ENCODE measurements around the gene SNX9. TPM values are rescaled to one million over a fixed set of nuclear protein-coding genes. Genes with fewer than 3 reads are reported as not detected.

Gene SNX9
- total and polyA plus RNA-seq, 10 of the 15 experiments (the other 5 are each of a cell fraction or from before 2014, with no cell fraction given) = 0.03 to 2.0 (median 0.37) TPM

GRCh38 chr6:157983406-157984119 is 160.5 kb downstream of the SNX9 start:
- no peak for ATAC-seq
- H3K9ac ChIP-seq (ENCODE audit: control insufficient read depth, insufficient read depth, low read length) = no peak overlapping the region

GRCh38 chr6:157984128-157984527 is 161.1 kb downstream of the SNX9 start:
- ChIA-PET CTCF (interaction anchor here (2.5 kb wide), 1 partner anchor 42 kb away, joined by 16 read pairs; no protein-coding TSS in a partner anchor), POLR2A (interaction anchor here (1.1 kb wide), 1 partner anchor 44 kb away, joined by 3 read pairs; no protein-coding TSS in a partner anchor), SMC1A (ENCODE audit: uncharacterized antibody, unreplicated experiment) (no interaction called here), RAD21 (ENCODE audit: unreplicated experiment) (no interaction called here)
- WGBS (ENCODE audit: insufficient coverage, insufficient replicate concordance, low lambda C conversion rate, missing lambda C conversion rate) = over 99% methylated on average over 4 of the region's 4 CpGs
- TSS peak; percentile 37 for BruUV-seq (replicated peaks)
- Histone ChIP-seq H3K4me2 (ENCODE audit: control insufficient read depth, insufficient read depth) (peak overlapping the region; percentile 17; the same call in 1 of the 2 replicates), H2AFZ (ENCODE audit: control insufficient read depth, low read depth, low read length) (no peak overlapping the region), H3K9me3 (replicated peaks; ENCODE audit: control insufficient read depth, insufficient read depth, low read length) (no peaks in the 10 kb centered on the region), H3K79me2 (ENCODE audit: control insufficient read depth, insufficient read depth, low read length) (peaks cover 7% of the 10 kb centered on the region; the same call in 1 of the 2 replicates), H3K4me3 (0 out of 2 replicates have a peak overlapping the region, but pooled peaks have one; percentile 36), H3K27ac (ENCODE audit: control insufficient read depth, insufficient read depth) (no peak overlapping the region), H3K27me3 (replicated peaks in 1 of 2; ENCODE audit: control insufficient read depth in 2 of 2, insufficient read depth in 2 of 2, low read length in 1 of 2) (peaks cover 3 to 10% of the 10 kb centered on the region in 2 experiments; a peak in 3 of 4 replicates), H3K36me3 (ENCODE audit: control insufficient read depth in 2 of 2, insufficient read depth in 2 of 2, low read length in 1 of 2) (no peaks in the 10 kb centered on the region; a peak in 1 of 4 replicates), H4K20me1 (ENCODE audit: control insufficient read depth, insufficient read depth) (no peaks in the 10 kb centered on the region), H3K9ac (ENCODE audit: control insufficient read depth, insufficient read depth, low read length) (no peak overlapping the region), H3K4me1 (ENCODE audit: control insufficient read depth, insufficient read depth, low read length) (peaks cover 3% of the 10 kb centered on the region; the same call in 1 of the 2 replicates)
- in situ Hi-C loops (cut with MboI) = no loop called here
- FAIRE-seq (no peak), DNase-seq (ENCODE audit: low read depth, low spot score) (no peak), ATAC-seq (no peak)
- intact Hi-C loops (cut with micrococcal nuclease; ENCODE audit: unreplicated experiment) = loop anchor here (5.0 kb wide), 1 partner anchor 43 kb away; no protein-coding TSS in a partner anchor
- TF ChIP-seq WRNIP1 (IDR thresholded peaks at IDR 0.05; ENCODE audit: borderline replicate concordance, low read depth, low read length) (no peak), RFX5 (IDR thresholded peaks at IDR 0.05; ENCODE audit: low read depth, low read length) (no peak), MEF2A (IDR thresholded peaks at IDR 0.05; ENCODE audit: insufficient read depth, low read depth, low read length) (no peak), HDGF (IDR thresholded peaks at IDR 0.05) (no peak), POLR2AphosphoS5 (IDR thresholded peaks at IDR 0.05; ENCODE audit: low read length) (no peak), RELA (IDR thresholded peaks at IDR 0.05; ENCODE audit: borderline replicate concordance, partially characterized antibody) (no peak), EP300 (IDR thresholded peaks at IDR 0.05; ENCODE audit: borderline replicate concordance in 1 of 2, control insufficient read depth in 1 of 2, low read depth in 2 of 2, low read length in 2 of 2) (no peak), KDM1A (IDR thresholded peaks at IDR 0.05; ENCODE audit: borderline replicate concordance) (no peak), NKRF (conservative IDR thresholded peaks at IDR 0.05) (no peak), KLF5 (IDR thresholded peaks at IDR 0.05; ENCODE audit: partially characterized antibody) (no peak), ASH2L (IDR thresholded peaks at IDR 0.05; ENCODE audit: borderline replicate concordance, low read depth) (no peak)

More at GRCh38 chr6:157983406-157984119, 160.5 kb downstream of the SNX9 start:
- intact Hi-C loops (cut with micrococcal nuclease; ENCODE audit: unreplicated experiment) (loop anchor here (5.0 kb wide), 1 partner anchor 44 kb away; no protein-coding TSS in a partner anchor), in situ Hi-C loops (cut with MboI) (no loop called here)
- BruUV-seq (replicated peaks) = TSS peak; percentile 54
- no peaks in the 10 kb centered on the region; a peak in 1 of 4 replicates for H3K36me3 ChIP-seq (ENCODE audit: control insufficient read depth in 2 of 2, insufficient read depth in 2 of 2, low read length in 1 of 2)
- ChIA-PET CTCF (interaction anchor here (1.1 to 2.5 kb wide), 3 partner anchors 43 to 89 kb away, joined by 3 to 16 read pairs (median 4); no protein-coding TSS in a partner anchor), POLR2A (interaction anchor here (1.1 kb wide), 1 partner anchor 45 kb away, joined by 3 read pairs; no protein-coding TSS in a partner anchor), RAD21 (ENCODE audit: unreplicated experiment) (interaction anchor here (1.3 kb wide), 1 partner anchor 89 kb away, joined by 3 read pairs; no protein-coding TSS in a partner anchor), SMC1A (ENCODE audit: uncharacterized antibody, unreplicated experiment) (interaction anchor here (0.7 to 0.9 kb wide), 2 partner anchors 17 to 88 kb away, joined by 3 read pairs; no protein-coding TSS in a partner anchor)
- peak overlapping the region; percentile 97 for H3K4me2 ChIP-seq (ENCODE audit: control insufficient read depth, insufficient read depth)
- peaks cover 3 to 10% of the 10 kb centered on the region in 2 experiments; a peak in 3 of 4 replicates for H3K27me3 ChIP-seq (replicated peaks in 1 of 2; ENCODE audit: control insufficient read depth in 2 of 2, insufficient read depth in 2 of 2, low read length in 1 of 2)
- FAIRE-seq = no peak
- peak overlapping the region; percentile 70; the same call in 1 of the 2 replicates for H3K4me3 ChIP-seq
- no peak overlapping the region for H2AFZ ChIP-seq (ENCODE audit: control insufficient read depth, low read depth, low read length)
- H3K9me3 ChIP-seq (replicated peaks; ENCODE audit: control insufficient read depth, insufficient read depth, low read length) = no peaks in the 10 kb centered on the region
- no peaks in the 10 kb centered on the region for H4K20me1 ChIP-seq (ENCODE audit: control insufficient read depth, insufficient read depth)
- no peak overlapping the region for H3K27ac ChIP-seq (ENCODE audit: control insufficient read depth, insufficient read depth)
- TF ChIP-seq BACH1 (IDR thresholded peaks at IDR 0.05; ENCODE audit: borderline replicate concordance) (no peak), WRNIP1 (IDR thresholded peaks at IDR 0.05; ENCODE audit: borderline replicate concordance, low read depth, low read length) (no peak), SIX5 (IDR thresholded peaks at IDR 0.05; ENCODE audit: low read depth, low read length, severe bottlenecking) (no peak), ETV6 (conservative IDR thresholded peaks at IDR 0.05 in 1 of 2, IDR thresholded peaks at IDR 0.05 in 1 of 2; ENCODE audit: borderline replicate concordance in 1 of 2, low read depth in 1 of 2) (no peak)
- WGBS (ENCODE audit: insufficient coverage, insufficient replicate concordance, low lambda C conversion rate, missing lambda C conversion rate) = 87% methylated on average over 9 of the region's 9 CpGs
- peaks cover 3% of the 10 kb centered on the region; the same call in 1 of the 2 replicates for H3K4me1 ChIP-seq (ENCODE audit: control insufficient read depth, insufficient read depth, low read length)
- no peak for DNase-seq (ENCODE audit: low read depth, low spot score)
- peaks cover 7% of the 10 kb centered on the region; the same call in 1 of the 2 replicates for H3K79me2 ChIP-seq (ENCODE audit: control insufficient read depth, insufficient read depth, low read length)
